Gastrocnemius medialis (tissue), 4 donors: ENCODE data around the gene RPUSD1. TPM values are rescaled to one million over a fixed set of nuclear protein-coding genes. Genes with fewer than 3 reads are reported as not detected.

Source experiments
- ATAC-seq, 2 donors: fragments of 150-250 bp; one replicate each; pipeline ENCODE4 v1.9.1; 2016
- DNase-seq, 2 donors: peaks; one replicate each; pipeline ENCODE4 v3.0.0-alpha.2; 2019
- H3K27ac ChIP-seq, 4 donors: fragments of 200-600 bp; sonication (generic); 1 replicate in 1 of 4; 2 replicates in 3 of 4; pipeline ENCODE4 v1.5.1; 2016 to 2018; ENCODE audit warnings: mild to moderate bottlenecking in 2 of 4, moderate library complexity in 1 of 4
- H3K27me3 ChIP-seq, 3 donors: fragments of 200-600 bp; sonication (generic) in 2 of 3; 1 replicate in 1 of 3; 2 replicates in 2 of 3; pipeline versions ENCODE4 v1.5.1 to v1.6.0; 2016 to 2019; ENCODE audit warnings: mild to moderate bottlenecking in 1 of 3, moderate library complexity in 1 of 3
- H3K36me3 ChIP-seq, 2 donors: fragments of 200-600 bp; sonication (generic) in 1 of 2; one replicate each; pipeline ENCODE4 v1.5.1; 2017 to 2018
- H3K4me1 ChIP-seq, 2 donors: fragments of 200-600 bp; sonication (generic) in 1 of 2; one replicate each; pipeline ENCODE4 v1.5.1; 2016 to 2017; ENCODE audit warnings: mild to moderate bottlenecking in 2 of 2
- H3K4me3 ChIP-seq, 4 donors: fragments of 200-600 bp; sonication (generic) in 3 of 4; 1 replicate in 1 of 4; 2 replicates in 3 of 4; pipeline ENCODE4 v1.5.1; 2016 to 2019; ENCODE audit warnings: mild to moderate bottlenecking in 2 of 4
- H3K9me3 ChIP-seq, 3 donors: fragments of 200-600 bp; sonication (generic) in 2 of 3; 1 replicate in 1 of 3; 2 replicates in 2 of 3; pipeline ENCODE4 v1.5.1; 2016 to 2019
- POLR2A ChIP-seq, 2 donors: fragments of 450-650 bp; IDR thresholded peaks; one replicate each; pipeline ENCODE4 v1.6.1; 2017; ENCODE audit warnings: antibody characterized with exemption in 2 of 2, mild to moderate bottlenecking in 2 of 2, moderate library complexity in 2 of 2
- in situ Hi-C, 4 donors: fragments of 200-750 bp; cut with MboI; loops; one replicate each; pipeline versions ENCODE4 v1.15.0 to v1.8.0; 2017; ENCODE audit warnings: low sequenced_read_pairs in 4 of 4
- intact Hi-C: fragments of 100-400 bp; cut with DNase I; formaldehyde crosslinking; loops from one replicate; pipeline ENCODE4 v1.15.1; 2023; ENCODE audit warnings: low total_unique reads
- total RNA-seq, 4 donors: library from RNA; depleted of rRNA; stranded (reverse); fragments of >200 nt; gene quantifications; one replicate each; pipeline versions ENCODE4 v1.1.0 to v1.2.3, GENCODE V29; 2016
- TF ChIP-seq, protein P1 (sequence below), 5 experiments: fragments of 450-650 bp in 3 of 5; fragments of 200-600 bp in 2 of 5; sonication (generic) in 2 of 5; IDR thresholded peaks in 4 of 5; conservative IDR thresholded peaks in 1 of 5; 1 replicate in 4 of 5; 2 replicates in 1 of 5; pipeline ENCODE4 v1.5.1; 2016 to 2019; ENCODE audit warnings: antibody characterized with exemption in 5 of 5, mild to moderate bottlenecking in 3 of 5, moderate library complexity in 3 of 5

The RPUSD1 gene
- total RNA-seq, 4 donors from 2014 or later, result 7.8 to 23.8 (median 15.2) TPM

DNA sequence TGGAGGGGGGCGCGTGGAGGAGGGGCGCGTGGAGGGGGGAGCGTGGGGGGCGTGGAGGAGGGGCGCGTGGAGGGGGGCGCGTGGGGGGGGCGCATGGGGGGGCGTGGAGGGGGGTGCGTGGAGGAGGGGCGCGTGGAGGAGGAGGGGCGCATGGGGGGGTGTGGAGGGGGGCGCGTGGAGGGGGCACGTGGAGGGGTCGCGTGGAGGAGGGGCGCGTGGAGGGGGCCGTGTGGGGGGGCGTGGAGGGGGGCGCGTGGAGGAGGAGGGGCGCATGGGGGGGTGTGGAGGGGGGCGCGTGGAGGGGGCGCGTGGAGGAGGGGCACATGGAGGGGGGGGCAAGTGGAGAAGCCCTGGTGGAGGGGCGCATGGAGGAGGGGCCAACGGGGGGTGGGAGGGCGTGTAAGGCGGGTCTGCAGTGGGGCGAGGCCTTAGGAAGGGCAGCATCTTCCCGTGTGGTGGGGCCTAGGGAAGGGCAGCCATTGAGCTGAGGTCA is 20.4 kb downstream of the RPUSD1 start:
- no peak for DNase-seq
- Histone ChIP-seq H3K27me3 (peaks cover 6 to 20% (median 6%) of the 10 kb centered on the region in 3 donors), H3K4me1 (no peaks in the 10 kb centered on the region), H3K36me3 (no peaks in the 10 kb centered on the region), H3K4me3 (no peak overlapping the region), H3K27ac (no peak overlapping the region), H3K9me3 (no peaks in the 10 kb centered on the region)
- ATAC-seq, result no peak
- TF ChIP-seq, protein P1, sequence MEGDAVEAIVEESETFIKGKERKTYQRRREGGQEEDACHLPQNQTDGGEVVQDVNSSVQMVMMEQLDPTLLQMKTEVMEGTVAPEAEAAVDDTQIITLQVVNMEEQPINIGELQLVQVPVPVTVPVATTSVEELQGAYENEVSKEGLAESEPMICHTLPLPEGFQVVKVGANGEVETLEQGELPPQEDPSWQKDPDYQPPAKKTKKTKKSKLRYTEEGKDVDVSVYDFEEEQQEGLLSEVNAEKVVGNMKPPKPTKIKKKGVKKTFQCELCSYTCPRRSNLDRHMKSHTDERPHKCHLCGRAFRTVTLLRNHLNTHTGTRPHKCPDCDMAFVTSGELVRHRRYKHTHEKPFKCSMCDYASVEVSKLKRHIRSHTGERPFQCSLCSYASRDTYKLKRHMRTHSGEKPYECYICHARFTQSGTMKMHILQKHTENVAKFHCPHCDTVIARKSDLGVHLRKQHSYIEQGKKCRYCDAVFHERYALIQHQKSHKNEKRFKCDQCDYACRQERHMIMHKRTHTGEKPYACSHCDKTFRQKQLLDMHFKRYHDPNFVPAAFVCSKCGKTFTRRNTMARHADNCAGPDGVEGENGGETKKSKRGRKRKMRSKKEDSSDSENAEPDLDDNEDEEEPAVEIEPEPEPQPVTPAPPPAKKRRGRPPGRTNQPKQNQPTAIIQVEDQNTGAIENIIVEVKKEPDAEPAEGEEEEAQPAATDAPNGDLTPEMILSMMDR (IDR thresholded peaks at IDR 0.05 in 4 of 5, conservative IDR thresholded peaks at IDR 0.05 in 1 of 5), result no peak
- TF ChIP-seq POLR2A (IDR thresholded peaks at IDR 0.05), result no peak
- in situ Hi-C loops, result no loop called here
- intact Hi-C loops, result no loop called here

DNA sequence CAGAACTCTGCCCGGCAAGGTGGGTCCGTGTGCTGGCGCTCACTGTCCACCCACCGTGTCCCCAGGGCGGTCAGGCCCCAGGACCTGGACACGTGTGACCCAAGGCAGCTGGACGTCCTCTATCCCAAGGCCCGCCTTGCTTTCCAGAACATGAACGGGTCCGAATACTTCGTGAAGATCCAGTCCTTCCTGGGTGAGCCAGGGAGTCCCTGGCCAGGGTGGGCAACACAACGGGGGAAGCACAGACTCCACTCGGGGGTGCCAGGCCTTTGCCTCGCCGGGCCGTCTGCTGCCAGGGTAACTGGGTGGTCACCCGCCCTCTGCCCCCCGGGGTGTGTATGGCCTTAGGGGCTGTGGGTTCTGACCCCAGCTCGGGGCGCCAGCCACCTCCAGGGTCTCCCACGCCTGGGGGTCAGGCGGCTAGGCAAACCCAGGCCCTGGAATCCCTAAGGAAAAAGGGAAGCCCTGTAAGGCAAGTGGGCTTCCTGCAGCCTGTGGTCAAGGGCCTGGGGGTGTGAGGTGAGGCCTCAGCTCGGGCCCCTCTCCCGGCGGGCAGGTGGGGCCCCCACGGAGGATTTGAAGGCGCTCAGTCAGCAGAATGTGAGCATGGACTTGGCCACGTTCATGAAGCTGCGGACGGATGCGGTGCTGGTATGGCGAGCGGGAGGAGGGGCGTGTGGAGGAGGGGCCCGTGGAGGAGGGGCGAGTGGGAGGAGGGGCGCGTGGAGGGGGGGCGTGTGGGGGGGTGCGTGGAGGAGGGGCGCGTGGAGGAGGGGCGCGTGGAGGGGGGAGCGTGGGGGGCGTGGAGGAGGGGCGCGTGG is 21.2 kb downstream of the RPUSD1 start:
- no peak for DNase-seq
- Histone ChIP-seq H3K27ac (no peak overlapping the region), H3K4me3 (no peak overlapping the region), H3K9me3 (no peaks in the 10 kb centered on the region), H3K36me3 (no peaks in the 10 kb centered on the region), H3K27me3 (peaks cover 6 to 24% (median 9%) of the 10 kb centered on the region in 3 donors), H3K4me1 (no peaks in the 10 kb centered on the region)
- in situ Hi-C loops (no loop called here), intact Hi-C loops (no loop called here)
- TF ChIP-seq POLR2A (IDR thresholded peaks at IDR 0.05), result no peak
- TF ChIP-seq, protein P1 (IDR thresholded peaks at IDR 0.05 in 4 of 5, conservative IDR thresholded peaks at IDR 0.05 in 1 of 5), result no peak
- no peak for ATAC-seq

DNA sequence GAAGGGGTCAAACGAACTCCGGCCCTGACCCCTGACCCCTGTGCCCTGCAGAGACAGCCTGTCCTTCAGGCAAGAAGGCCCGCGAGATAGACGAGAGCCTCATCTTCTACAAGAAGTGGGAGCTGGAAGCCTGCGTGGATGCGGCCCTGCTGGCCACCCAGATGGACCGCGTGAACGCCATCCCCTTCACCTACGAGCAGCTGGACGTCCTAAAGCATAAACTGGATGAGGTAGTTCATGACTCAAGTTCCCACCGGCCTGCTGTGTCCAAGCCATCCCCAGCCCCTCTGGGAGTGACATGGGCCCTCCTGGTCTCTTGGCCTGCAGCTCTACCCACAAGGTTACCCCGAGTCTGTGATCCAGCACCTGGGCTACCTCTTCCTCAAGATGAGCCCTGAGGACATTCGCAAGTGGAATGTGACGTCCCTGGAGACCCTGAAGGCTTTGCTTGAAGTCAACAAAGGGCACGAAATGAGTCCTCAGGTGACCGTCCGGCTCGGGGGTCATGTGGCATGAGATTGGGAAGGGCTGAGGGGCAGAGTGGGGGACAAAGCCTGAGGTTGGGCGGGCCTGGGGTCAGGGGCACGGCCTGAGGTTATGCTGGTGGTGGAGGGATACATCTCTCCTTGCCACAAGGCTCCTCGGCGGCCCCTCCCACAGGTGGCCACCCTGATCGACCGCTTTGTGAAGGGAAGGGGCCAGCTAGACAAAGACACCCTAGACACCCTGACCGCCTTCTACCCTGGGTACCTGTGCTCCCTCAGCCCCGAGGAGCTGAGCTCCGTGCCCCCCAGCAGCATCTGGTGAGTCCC is 22.0 kb downstream of the RPUSD1 start:
- H3K4me1 ChIP-seq, result no peaks in the 10 kb centered on the region
- in situ Hi-C loops, result no loop called here
- peaks cover 6 to 27% (median 9%) of the 10 kb centered on the region in 3 donors for H3K27me3 ChIP-seq
- DNase-seq (no peak), ATAC-seq (no peak)
- no peak overlapping the region for H3K4me3 ChIP-seq
- TF ChIP-seq, protein P1 (IDR thresholded peaks at IDR 0.05 in 4 of 5, conservative IDR thresholded peaks at IDR 0.05 in 1 of 5), result no peak
- H3K9me3 ChIP-seq, result no peaks in the 10 kb centered on the region
- intact Hi-C loops, result no loop called here
- no peak overlapping the region for H3K27ac ChIP-seq
- H3K36me3 ChIP-seq, result no peaks in the 10 kb centered on the region

DNA sequence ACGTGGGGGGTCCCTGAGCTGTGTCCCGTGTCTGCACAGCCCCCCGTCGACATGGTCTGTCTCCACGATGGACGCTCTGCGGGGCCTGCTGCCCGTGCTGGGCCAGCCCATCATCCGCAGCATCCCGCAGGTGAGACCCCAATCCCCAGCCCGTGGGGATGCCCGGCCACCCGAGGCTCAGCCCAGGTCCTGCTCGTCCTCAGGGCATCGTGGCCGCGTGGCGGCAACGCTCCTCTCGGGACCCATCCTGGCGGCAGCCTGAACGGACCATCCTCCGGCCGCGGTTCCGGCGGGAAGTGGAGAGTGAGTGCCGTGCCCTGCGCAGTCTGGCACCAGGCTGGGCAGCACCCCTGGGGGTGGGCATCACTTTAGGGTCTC is 22.7 kb downstream of the RPUSD1 start:
- Histone ChIP-seq H3K27ac (no peak overlapping the region), H3K4me1 (no peaks in the 10 kb centered on the region), H3K4me3 (no peak overlapping the region), H3K27me3 (peaks cover 6 to 27% (median 15%) of the 10 kb centered on the region in 3 donors), H3K9me3 (no peaks in the 10 kb centered on the region), H3K36me3 (no peaks in the 10 kb centered on the region)
- intact Hi-C loops, result no loop called here
- in situ Hi-C loops, result no loop called here
- TF ChIP-seq, protein P1 (IDR thresholded peaks at IDR 0.05 in 4 of 5, conservative IDR thresholded peaks at IDR 0.05 in 1 of 5), result no peak
- no peak for TF ChIP-seq POLR2A (IDR thresholded peaks at IDR 0.05)
- DNase-seq (no peak), ATAC-seq (no peak)
